Lower leg skin (tissue), 4 donors: ENCODE results near the gene SLC39A8. TPM values are rescaled to one million over a fixed set of nuclear protein-coding genes. Genes with fewer than 3 reads are reported as not detected.

Experiments used
- DNase-seq, 2 donors: peaks; one replicate each; pipeline ENCODE4 v3.0.0-alpha.2; 2019; ENCODE audit warnings: low spot score in 2 of 2
- H3K4me3 ChIP-seq: fragments of 200-600 bp; sonication (generic); 2 replicates; pipeline ENCODE4 v1.5.1; 2017; ENCODE audit warnings: mild to moderate bottlenecking, low read depth; ENCODE audit not compliant: poor library complexity, severe bottlenecking
- CTCF ChIP-seq, 3 donors: fragments of 450-650 bp; IDR thresholded peaks; one replicate each; pipeline ENCODE4 v1.5.1; 2016; ENCODE audit warnings: antibody characterized with exemption in 3 of 3, mild to moderate bottlenecking in 3 of 3, moderate library complexity in 2 of 3
- POLR2A ChIP-seq, 2 donors: fragments of 450-650 bp; IDR thresholded peaks; one replicate each; pipeline ENCODE4 v1.6.1; 2016 to 2017; ENCODE audit warnings: antibody characterized with exemption in 2 of 2, mild to moderate bottlenecking in 1 of 2, moderate library complexity in 1 of 2
- WGBS, 2 donors: methylation state at CpG; one replicate each; pipeline ENCODE4 v1.1.5; 2018; 5-methylcytosine and 5-hydroxymethylcytosine counted together
- intact Hi-C: fragments of 100-400 bp; cut with DNase I; formaldehyde crosslinking; loops from one replicate; pipeline ENCODE4 v1.15.0; 2023; ENCODE audit warnings: low total_unique reads
- total RNA-seq, 4 donors: library from RNA; depleted of rRNA; stranded (reverse); fragments of >200 nt; gene quantifications; one replicate each; pipeline ENCODE4 v1.1.0, GENCODE V29; 2016

SLC39A8 gene
- total RNA-seq, 4 donors from 2014 or later, result 11.0 to 34.0 (median 21.8) TPM

- TF ChIP-seq CTCF (IDR thresholded peaks at IDR 0.05), result no peak
- no peak for TF ChIP-seq POLR2A (IDR thresholded peaks at IDR 0.05)
- 90 to 93% methylated on average over 2 of the region's 2 CpGs for WGBS, 2 donors
- intact Hi-C loops, result no loop called here
- no peak overlapping the region for H3K4me3 ChIP-seq
- DNase-seq, result no peak
Measured at GRCh38 chr4:102315532-102315931, 29.8 kb downstream of the SLC39A8 start.

GRCh38 chr4:102312417-102312816, 32.9 kb downstream of the SLC39A8 start:
- WGBS, 2 donors, result 76 to 84% methylated on average over 2 of the region's 2 CpGs
- TF ChIP-seq POLR2A (IDR thresholded peaks at IDR 0.05) (no peak), CTCF (IDR thresholded peaks at IDR 0.05) (no peak)
- intact Hi-C loops, result loop anchor here (1.0 kb wide), 1 partner anchor 41 kb away; no protein-coding TSS in a partner anchor
- DNase-seq, result no peak
- no peak overlapping the region for H3K4me3 ChIP-seq

- H3K4me3 ChIP-seq, result no peak overlapping the region
- WGBS, 2 donors, result 71 to 75% methylated on average over 2 of the region's 2 CpGs
- DNase-seq, result no peak
- intact Hi-C loops, result loop anchor here (1.0 kb wide), 1 partner anchor 41 kb away; no protein-coding TSS in a partner anchor
- TF ChIP-seq CTCF (IDR thresholded peaks at IDR 0.05), result no peak
- TF ChIP-seq POLR2A (IDR thresholded peaks at IDR 0.05), result no peak
Measured at GRCh38 chr4:102311912-102312311, 33.4 kb downstream of the SLC39A8 start.

- DNase-seq, result no peak
- WGBS, 2 donors, result 91 to 95% methylated on average over 1 of the region's 1 CpG
- TF ChIP-seq CTCF (IDR thresholded peaks at IDR 0.05) (no peak), POLR2A (IDR thresholded peaks at IDR 0.05) (no peak)
- intact Hi-C loops, result no loop called here
- H3K4me3 ChIP-seq, result no peak overlapping the region
Measured at GRCh38 chr4:102311407-102311806, 33.9 kb downstream of the SLC39A8 start.

GRCh38 chr4:102308032-102308799, 37.1 kb downstream of the SLC39A8 start:
- 47 to 53% methylated on average over 1 of the region's 1 CpG for WGBS, 2 donors
- no peak for DNase-seq
- TF ChIP-seq CTCF (IDR thresholded peaks at IDR 0.05) (no peak), POLR2A (IDR thresholded peaks at IDR 0.05) (no peak)
- no peak overlapping the region for H3K4me3 ChIP-seq
- intact Hi-C loops, result no loop called here
